GM12878 (cell line): ENCODE results near the gene JMY. TPM values are rescaled to one million over a fixed set of nuclear protein-coding genes. Genes with fewer than 3 reads are reported as not detected.

Experiments used
- ATAC-seq: fragments of 200-7000 bp; cut with Tn5 transposase; 3 replicates; pipeline ENCODE4 v1.9.1; 2020; ENCODE audit warnings: mild to moderate bottlenecking, moderate library complexity
- BruUV-seq: library from RNA; stranded (reverse); fragments of 400-500 nt; replicated peaks from 2 replicates; lab custom pipeline; 2021; lab: Mats Ljungman, UMichigan
- CTCF ChIA-PET: fragments of 300-600 bp; sonication (Branson Sonifier 250); formaldehyde crosslinking; extraction: SDS; loops from one replicate; lab custom pipeline; 2021; ENCODE audit warnings: inconsistent platforms; lab: Yijun Ruan, JAX
- POLR2A ChIA-PET: fragments of 350-600 bp; formaldehyde crosslinking; extraction: SDS; loops from one replicate; lab custom pipeline; 2021; ENCODE audit warnings: inconsistent platforms; lab: Charles Lee
- RAD21 ChIA-PET: fragments of 300-600 bp; sonication (Branson Sonifier 250); formaldehyde crosslinking; loops from one replicate; lab custom pipeline; 2023; ENCODE audit warnings: antibody characterized with exemption; ENCODE audit not compliant: unreplicated experiment; lab: Charles Lee
- SMC1A ChIA-PET: fragments of 300-600 bp; sonication (Branson Sonifier 250); formaldehyde crosslinking; loops from one replicate; lab custom pipeline; 2023; ENCODE audit not compliant: unreplicated experiment, uncharacterized antibody; lab: Charles Lee
- DNase-seq: peaks from one replicate; pipeline ENCODE4 v3.0.0-alpha.2; 2011; ENCODE audit warnings: low read depth, low spot score
- FAIRE-seq: peaks from 3 replicates; lab custom pipeline; 2011; peaks lifted over from hg19 to GRCh38; lab: Jason Lieb, UNC
- H2AFZ ChIP-seq: 2 replicates; pipeline ENCODE4 v1.6.0; 2011; ENCODE audit warnings: low read depth, low read length, control low read depth; ENCODE audit not compliant: control insufficient read depth
- H3K27ac ChIP-seq: 2 replicates; pipeline ENCODE4 v1.5.1; 2011; ENCODE audit warnings: control low read depth; ENCODE audit not compliant: control insufficient read depth, insufficient read depth
- H3K27me3 ChIP-seq, 2 experiments: replicated peaks in 1 of 2; 2 replicates each; pipeline versions ENCODE4 v1.6.0 to v1.6.1; 2011; ENCODE audit warnings: low read length in 1 of 2; ENCODE audit not compliant: control insufficient read depth in 2 of 2, insufficient read depth in 2 of 2
- H3K36me3 ChIP-seq, 2 experiments: 2 replicates each; pipeline ENCODE4 v1.5.1; 2011; ENCODE audit warnings: low read length in 1 of 2; ENCODE audit not compliant: control insufficient read depth in 2 of 2, insufficient read depth in 2 of 2
- H3K4me1 ChIP-seq: 2 replicates; pipeline ENCODE4 v1.6.1; 2011; ENCODE audit warnings: mild to moderate bottlenecking, low read length, moderate library complexity, mixed read lengths; ENCODE audit not compliant: control insufficient read depth, insufficient read depth
- H3K4me2 ChIP-seq: 2 replicates; pipeline ENCODE4 v1.6.0; 2011; ENCODE audit warnings: control low read depth; ENCODE audit not compliant: control insufficient read depth, insufficient read depth
- H3K4me3 ChIP-seq: fragments of 200-600 bp; sonication (generic); 2 replicates; pipeline ENCODE4 v1.5.1; 2016
- H3K79me2 ChIP-seq: 2 replicates; pipeline ENCODE4 v1.6.0; 2011; ENCODE audit warnings: low read length; ENCODE audit not compliant: control insufficient read depth, insufficient read depth
- H3K9ac ChIP-seq: 2 replicates; pipeline ENCODE4 v1.8.0; 2011; ENCODE audit warnings: low read length, control low read depth, mixed read lengths; ENCODE audit not compliant: control insufficient read depth, insufficient read depth
- H3K9me3 ChIP-seq: replicated peaks from 3 replicates; pipeline ENCODE4 v1.5.1; 2011; ENCODE audit warnings: mild to moderate bottlenecking, low read length; ENCODE audit not compliant: control insufficient read depth, insufficient read depth
- H4K20me1 ChIP-seq: 2 replicates; pipeline ENCODE4 v1.6.0; 2011; ENCODE audit not compliant: control insufficient read depth, insufficient read depth
- EED ChIP-seq: sonication (generic); IDR thresholded peaks from 2 replicates; pipeline ENCODE4 v1.6.1; 2016; ENCODE audit warnings: antibody characterized with exemption, low read depth
- FOXM1 ChIP-seq: IDR thresholded peaks from 2 replicates; pipeline ENCODE4 v1.6.1; 2012; ENCODE audit warnings: low read depth, mild to moderate bottlenecking, inconsistent platforms, low read length, moderate library complexity
- MTA2 ChIP-seq: fragments of 450-650 bp; IDR thresholded peaks from 2 replicates; pipeline ENCODE4 v1.6.1; 2016; ENCODE audit warnings: low read depth, mild to moderate bottlenecking, moderate library complexity
- MTA3 ChIP-seq: IDR thresholded peaks from 2 replicates; pipeline ENCODE4 v1.6.1; 2012; ENCODE audit warnings: low read length, inconsistent platforms, borderline replicate concordance
- NFYA ChIP-seq: IDR thresholded peaks from 2 replicates; pipeline ENCODE4 v1.6.1; 2011; ENCODE audit warnings: low read depth, mild to moderate bottlenecking, low read length, improper control_type of control experiment, borderline replicate concordance
- RB1 ChIP-seq: fragments of 450-650 bp; formaldehyde crosslinking; IDR thresholded peaks from 2 replicates; pipeline ENCODE4 v1.6.1; 2017; ENCODE audit warnings: mild to moderate bottlenecking, borderline replicate concordance
- REST ChIP-seq: IDR thresholded peaks from 2 replicates; pipeline ENCODE4 v1.6.1; 2012; ENCODE audit warnings: mild to moderate bottlenecking, low read depth, low read length
- SMAD5 ChIP-seq: IDR thresholded peaks from 2 replicates; pipeline ENCODE4 v1.6.1; 2016; ENCODE audit warnings: antibody characterized with exemption, low read depth
- SUZ12 ChIP-seq: fragments of 200-600 bp; sonication (generic); IDR thresholded peaks from one replicate; pipeline ENCODE4 v1.6.1; 2018; ENCODE audit warnings: antibody characterized with exemption, mild to moderate bottlenecking; ENCODE audit not compliant: unreplicated experiment
- WGBS: methylation state at CpG from one replicate; pipeline ENCODE4 v1.1.6; 2016; ENCODE audit warnings: low lambda C conversion rate; ENCODE audit not compliant: insufficient replicate concordance, insufficient coverage; ENCODE audit errors: missing lambda C conversion rate; 5-methylcytosine and 5-hydroxymethylcytosine counted together
- in situ Hi-C: fragments of 300-500 bp; cut with MboI; formaldehyde crosslinking; loops from 9 replicates; pipeline ENCODE4 v1.14.3; 2018; ENCODE audit warnings: mixed read lengths
- intact Hi-C: fragments of 100-400 bp; cut with micrococcal nuclease; formaldehyde crosslinking; loops from one replicate; pipeline ENCODE4 v1.14.2; 2022; ENCODE audit not compliant: unreplicated experiment
- polyA plus RNA-seq, 11 experiments: library from polyadenylated mRNA; depleted of rRNA in 4 of 11; unstranded in 6 of 11; stranded (reverse) in 5 of 11; fragments of >200 nt; fragmentation: Nextera tagmentation in 4 of 11; fragmentation: Illumina TruSeq in 1 of 11; extraction: Ambion mirVana in 4 of 11; extraction: Trizol in 1 of 11; gene quantifications; 1 replicate in 1 of 11; 2 replicates in 10 of 11; pipeline versions ENCODE4 v1.2.1 to v1.2.3, GENCODE V29; 2011 to 2016; ENCODE audit warnings: inconsistent platforms in 2 of 11, missing spikeins in 2 of 11, low read depth in 1 of 11
- total RNA-seq, 4 experiments: library from RNA; depleted of rRNA in 3 of 4; stranded (reverse); fragments of >200 nt in 3 of 4; fragmentation: Illumina TruSeq in 1 of 4; extraction: Trizol in 1 of 4; gene quantifications; 2 replicates each; pipeline versions ENCODE4 v1.2.1 to v1.2.3, GENCODE V29; 2013 to 2021
- TF ChIP-seq, protein P1 (sequence below): fragments of 450-650 bp; conservative IDR thresholded peaks from 2 replicates; pipeline ENCODE4 v1.6.1; 2017; ENCODE audit warnings: mild to moderate bottlenecking, moderate library complexity
- TF ChIP-seq, protein P2 (sequence below): IDR thresholded peaks from 2 replicates; pipeline ENCODE4 v1.6.1; 2012; ENCODE audit warnings: low read length, inconsistent platforms

The JMY gene
- total and polyA plus RNA-seq, 10 of the 15 experiments (the other 5 are each of a cell fraction or from before 2014, with no cell fraction given), result 0.63 to 4.8 (median 2.4) TPM

- TF ChIP-seq, protein P1, sequence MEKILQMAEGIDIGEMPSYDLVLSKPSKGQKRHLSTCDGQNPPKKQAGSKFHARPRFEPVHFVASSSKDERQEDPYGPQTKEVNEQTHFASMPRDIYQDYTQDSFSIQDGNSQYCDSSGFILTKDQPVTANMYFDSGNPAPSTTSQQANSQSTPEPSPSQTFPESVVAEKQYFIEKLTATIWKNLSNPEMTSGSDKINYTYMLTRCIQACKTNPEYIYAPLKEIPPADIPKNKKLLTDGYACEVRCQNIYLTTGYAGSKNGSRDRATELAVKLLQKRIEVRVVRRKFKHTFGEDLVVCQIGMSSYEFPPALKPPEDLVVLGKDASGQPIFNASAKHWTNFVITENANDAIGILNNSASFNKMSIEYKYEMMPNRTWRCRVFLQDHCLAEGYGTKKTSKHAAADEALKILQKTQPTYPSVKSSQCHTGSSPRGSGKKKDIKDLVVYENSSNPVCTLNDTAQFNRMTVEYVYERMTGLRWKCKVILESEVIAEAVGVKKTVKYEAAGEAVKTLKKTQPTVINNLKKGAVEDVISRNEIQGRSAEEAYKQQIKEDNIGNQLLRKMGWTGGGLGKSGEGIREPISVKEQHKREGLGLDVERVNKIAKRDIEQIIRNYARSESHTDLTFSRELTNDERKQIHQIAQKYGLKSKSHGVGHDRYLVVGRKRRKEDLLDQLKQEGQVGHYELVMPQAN, result no peak
- no peak for TF ChIP-seq FOXM1
Measured at GRCh38 chr5:79269733-79270166, 33.8 kb downstream of the JMY start (continued).

GRCh38 chr5:79273341-79273740 lies 37.4 kb downstream of the JMY start:
- in situ Hi-C loops, result no loop called here
- Histone ChIP-seq H3K27me3 (no peaks in the 10 kb centered on the region), H3K4me2 (no peak overlapping the region), H3K4me1 (peaks cover 3% of the 10 kb centered on the region; the same call in 1 of the 2 replicates), H4K20me1 (no peaks in the 10 kb centered on the region), H3K27ac (no peak overlapping the region), H3K36me3 (no peaks in the 10 kb centered on the region), H3K79me2 (no peaks in the 10 kb centered on the region), H3K9ac (no peak overlapping the region), H3K4me3 (no peak overlapping the region), H2AFZ (no peak overlapping the region), H3K9me3 (no peaks in the 10 kb centered on the region; the same call in 2 of the 3 replicates)
- WGBS, result 91% methylated on average over 4 of the region's 4 CpGs
- ATAC-seq, result no peak
- FAIRE-seq, result no peak
- no peak for DNase-seq
- intact Hi-C loops, result no loop called here
- ChIA-PET RAD21 (no interaction called here), POLR2A (no interaction called here), SMC1A (no interaction called here), CTCF (no interaction called here)
- TF ChIP-seq SMAD5, result no peak
- TF ChIP-seq EED, result no peak
- no peak for TF ChIP-seq MTA2
- TF ChIP-seq NFYA, result no peak
- no peak for TF ChIP-seq RB1
- TF ChIP-seq REST, result no peak
- no peak for TF ChIP-seq MTA3
- TF ChIP-seq SUZ12, result no peak
- TF ChIP-seq, protein P2, sequence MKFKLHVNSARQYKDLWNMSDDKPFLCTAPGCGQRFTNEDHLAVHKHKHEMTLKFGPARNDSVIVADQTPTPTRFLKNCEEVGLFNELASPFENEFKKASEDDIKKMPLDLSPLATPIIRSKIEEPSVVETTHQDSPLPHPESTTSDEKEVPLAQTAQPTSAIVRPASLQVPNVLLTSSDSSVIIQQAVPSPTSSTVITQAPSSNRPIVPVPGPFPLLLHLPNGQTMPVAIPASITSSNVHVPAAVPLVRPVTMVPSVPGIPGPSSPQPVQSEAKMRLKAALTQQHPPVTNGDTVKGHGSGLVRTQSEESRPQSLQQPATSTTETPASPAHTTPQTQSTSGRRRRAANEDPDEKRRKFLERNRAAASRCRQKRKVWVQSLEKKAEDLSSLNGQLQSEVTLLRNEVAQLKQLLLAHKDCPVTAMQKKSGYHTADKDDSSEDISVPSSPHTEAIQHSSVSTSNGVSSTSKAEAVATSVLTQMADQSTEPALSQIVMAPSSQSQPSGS, result no peak
- BruUV-seq, result no TSS peak
